Measurements from ENCODE around the gene TSC22D4. TPM values are rescaled to one million over a fixed set of nuclear protein-coding genes. Genes with fewer than 3 reads are reported as not detected.
"Not testable (repeated sequence)": the region's sequence is repeated elsewhere in the genome, so short reads cannot be mapped to it uniquely, and the experiment has no call there.

Gene TSC22D4
- total RNA-seq, 1 donor from 2014 or later: 68.2 TPM

GRCh38 chr7:100464210-100464660 is 14.8 kb downstream of the TSC22D4 start, which contains the start of gene SPACDR:
Gene SPACDR (minus strand): TSS chr7:100464260. CDS start chr7:100464025, 235 bp downstream.
- H3K9me3 ChIP-seq: no peaks in the 10 kb centered on the region
- no peak for DNase-seq (ENCODE audit: low spot score in 2 of 2)
- H3K4me3 ChIP-seq: no peak within 1 kb of the TSS
- intact Hi-C loops (cut with DNase I): no loop called here
- no peak for TF ChIP-seq CTCF (IDR thresholded peaks at IDR 0.05)
- H3K4me1 ChIP-seq: peaks cover 10 to 11% of the 10 kb centered on the region in 2 donors
- no peaks in the 10 kb centered on the region for H3K27me3 ChIP-seq
- no peak within 1 kb of the TSS for H3K27ac ChIP-seq
- H3K36me3 ChIP-seq: peaks cover 19 to 20% of the 10 kb centered on the region in 2 donors

- no peaks in the 10 kb centered on the region for H3K9me3 ChIP-seq
- H3K27me3 ChIP-seq: no peaks in the 10 kb centered on the region
- no peak overlapping the region for H3K4me3 ChIP-seq
- H3K27ac ChIP-seq: no peak overlapping the region
- H3K36me3 ChIP-seq: no peaks in the 10 kb centered on the region
- no peaks in the 10 kb centered on the region for H3K4me1 ChIP-seq
- intact Hi-C loops (cut with DNase I): no loop called here
- DNase-seq (ENCODE audit: low spot score in 2 of 2): no peak
- no peak for TF ChIP-seq CTCF (IDR thresholded peaks at IDR 0.05)
These were observed 22.0 kb downstream of the TSC22D4 start for GRCh38 chr7:100457033-100457432.

- DNase-seq (ENCODE audit: low spot score in 2 of 2): no peak
- intact Hi-C loops (cut with DNase I): no loop called here
- Histone ChIP-seq H3K9me3 (no peaks in the 10 kb centered on the region), H3K4me1 (no peaks in the 10 kb centered on the region), H3K4me3 (no peak overlapping the region), H3K27me3 (no peaks in the 10 kb centered on the region), H3K27ac (no peak overlapping the region), H3K36me3 (no peaks in the 10 kb centered on the region)
- no peak for TF ChIP-seq CTCF (IDR thresholded peaks at IDR 0.05)
These were observed 22.5 kb downstream of the TSC22D4 start for GRCh38 chr7:100456562-100456961.

GRCh38 chr7:100455206-100455605 is 23.8 kb downstream of the TSC22D4 start:
- H3K4me3 ChIP-seq: no peak overlapping the region
- H3K9me3 ChIP-seq: no peaks in the 10 kb centered on the region
- H3K4me1 ChIP-seq: no peaks in the 10 kb centered on the region
- no peaks in the 10 kb centered on the region for H3K36me3 ChIP-seq
- intact Hi-C loops (cut with DNase I): no loop called here
- no peaks in the 10 kb centered on the region for H3K27me3 ChIP-seq
- DNase-seq (ENCODE audit: low spot score in 2 of 2): no peak
- H3K27ac ChIP-seq: no peak overlapping the region
- TF ChIP-seq CTCF (IDR thresholded peaks at IDR 0.05): no peak

- H3K9me3 ChIP-seq; H3K27me3 ChIP-seq; H3K4me3 ChIP-seq; intact Hi-C loops (cut with DNase I); H3K27ac ChIP-seq; H3K4me1 ChIP-seq; DNase-seq (ENCODE audit: low spot score in 2 of 2); H3K36me3 ChIP-seq: not testable (repeated sequence)
These were observed 25.2 kb downstream of the TSC22D4 start for GRCh38 chr7:100453854-100454253.

- Histone ChIP-seq H3K27ac (no peak overlapping the region), H3K36me3 (no peaks in the 10 kb centered on the region), H3K9me3 (no peaks in the 10 kb centered on the region), H3K27me3 (no peaks in the 10 kb centered on the region), H3K4me3 (no peak overlapping the region), H3K4me1 (no peaks in the 10 kb centered on the region)
- no peak for TF ChIP-seq CTCF (IDR thresholded peaks at IDR 0.05)
- no peak for DNase-seq (ENCODE audit: low spot score in 2 of 2)
- intact Hi-C loops (cut with DNase I): no loop called here
These were observed 26.5 kb downstream of the TSC22D4 start for GRCh38 chr7:100452513-100452912.

Measured in ascending aorta (tissue), 2 donors.